K562 (cell line): ENCODE measurements around the gene RALA. TPM values are rescaled to one million over a fixed set of nuclear protein-coding genes. Genes with fewer than 3 reads are reported as not detected.

Experiments
- DDX20 ChIP-seq: fragments of 450-650 bp; IDR thresholded peaks from 2 replicates; pipeline ENCODE4 v1.6.1; 2016; ENCODE audit warnings: missing genetic modification characterization, low read depth, mild to moderate bottlenecking, missing compliant biosample characterization, moderate library complexity
- EP300 ChIP-seq: IDR thresholded peaks from 2 replicates; pipeline ENCODE4 v1.6.1; 2012; ENCODE audit warnings: low read length, improper control_type of control experiment
- PREB ChIP-seq: sonication (generic); formaldehyde crosslinking; IDR thresholded peaks from 2 replicates; pipeline ENCODE4 v1.8.1; 2023; ENCODE audit warnings: mild to moderate bottlenecking, missing genetic modification reagents
- ZBTB43 ChIP-seq: sonication (generic); formaldehyde crosslinking; IDR thresholded peaks from 2 replicates; pipeline ENCODE4 v1.8.0; 2023; ENCODE audit warnings: mild to moderate bottlenecking, missing genetic modification reagents
- ZEB2 ChIP-seq: fragments of 450-650 bp; IDR thresholded peaks from 2 replicates; pipeline ENCODE4 v1.6.1; 2016
- ZNF696 ChIP-seq: fragments of 250-450 bp; sonication (Bioruptor Pico); conservative IDR thresholded peaks from 2 replicates; pipeline ENCODE4 v1.4.0; 2020; ENCODE audit warnings: mild to moderate bottlenecking, moderate library complexity
- polyA plus RNA-seq, 8 experiments: library from polyadenylated mRNA; depleted of rRNA in 4 of 8; stranded (reverse) in 5 of 8; unstranded in 3 of 8; fragments of >200 nt; fragmentation: Nextera tagmentation in 2 of 8; fragmentation: Illumina TruSeq in 1 of 8; extraction: Ambion mirVana in 2 of 8; extraction: Trizol in 1 of 8; gene quantifications; 2 replicates each; pipeline versions ENCODE4 v1.2.1 to v1.2.3, GENCODE V29; 2011 to 2014; ENCODE audit warnings: inconsistent platforms in 1 of 8, missing spikeins in 1 of 8
- total RNA-seq, 7 experiments: library from RNA; depleted of rRNA in 6 of 7; stranded (reverse); fragments of >200 nt in 6 of 7; fragmentation: Illumina TruSeq in 2 of 7; extraction: Trizol in 2 of 7; gene quantifications; 2 replicates each; pipeline versions ENCODE4 v1.2.1 to v1.2.3, GENCODE V29; 2011 to 2021; ENCODE audit warnings: low replicate concordance in 1 of 7
- TF ChIP-seq, protein P1 (sequence below): sonication (generic); formaldehyde crosslinking; IDR thresholded peaks from 2 replicates; pipeline ENCODE4 v1.8.0; 2023; ENCODE audit warnings: mild to moderate bottlenecking, missing genetic modification reagents
- TF ChIP-seq, protein P2 (sequence below): sonication (generic); formaldehyde crosslinking; IDR thresholded peaks from 2 replicates; pipeline ENCODE4 v1.8.0; 2022; ENCODE audit warnings: mild to moderate bottlenecking, missing genetic modification reagents
- TF ChIP-seq, protein P3 (sequence below): fragments of 450-650 bp; IDR thresholded peaks from one replicate; pipeline ENCODE4 v1.6.1; 2018; ENCODE audit warnings: mild to moderate bottlenecking, moderate library complexity; ENCODE audit not compliant: partially characterized antibody
- TF ChIP-seq, protein P4 (sequence below): fragments of 450-650 bp; formaldehyde crosslinking; IDR thresholded peaks from 2 replicates; pipeline ENCODE4 v1.4.0; 2020; ENCODE audit warnings: mild to moderate bottlenecking, moderate library complexity

The RALA gene
- total and polyA plus RNA-seq, 9 of the 15 experiments (the other 6 are each of a cell fraction or from before 2014, with no cell fraction given), result 7.2 to 28.0 (median 25.7) TPM

GRCh38 chr7:39741942-39742623, 118.7 kb downstream of the RALA start (continued):
- TF ChIP-seq, protein P1, sequence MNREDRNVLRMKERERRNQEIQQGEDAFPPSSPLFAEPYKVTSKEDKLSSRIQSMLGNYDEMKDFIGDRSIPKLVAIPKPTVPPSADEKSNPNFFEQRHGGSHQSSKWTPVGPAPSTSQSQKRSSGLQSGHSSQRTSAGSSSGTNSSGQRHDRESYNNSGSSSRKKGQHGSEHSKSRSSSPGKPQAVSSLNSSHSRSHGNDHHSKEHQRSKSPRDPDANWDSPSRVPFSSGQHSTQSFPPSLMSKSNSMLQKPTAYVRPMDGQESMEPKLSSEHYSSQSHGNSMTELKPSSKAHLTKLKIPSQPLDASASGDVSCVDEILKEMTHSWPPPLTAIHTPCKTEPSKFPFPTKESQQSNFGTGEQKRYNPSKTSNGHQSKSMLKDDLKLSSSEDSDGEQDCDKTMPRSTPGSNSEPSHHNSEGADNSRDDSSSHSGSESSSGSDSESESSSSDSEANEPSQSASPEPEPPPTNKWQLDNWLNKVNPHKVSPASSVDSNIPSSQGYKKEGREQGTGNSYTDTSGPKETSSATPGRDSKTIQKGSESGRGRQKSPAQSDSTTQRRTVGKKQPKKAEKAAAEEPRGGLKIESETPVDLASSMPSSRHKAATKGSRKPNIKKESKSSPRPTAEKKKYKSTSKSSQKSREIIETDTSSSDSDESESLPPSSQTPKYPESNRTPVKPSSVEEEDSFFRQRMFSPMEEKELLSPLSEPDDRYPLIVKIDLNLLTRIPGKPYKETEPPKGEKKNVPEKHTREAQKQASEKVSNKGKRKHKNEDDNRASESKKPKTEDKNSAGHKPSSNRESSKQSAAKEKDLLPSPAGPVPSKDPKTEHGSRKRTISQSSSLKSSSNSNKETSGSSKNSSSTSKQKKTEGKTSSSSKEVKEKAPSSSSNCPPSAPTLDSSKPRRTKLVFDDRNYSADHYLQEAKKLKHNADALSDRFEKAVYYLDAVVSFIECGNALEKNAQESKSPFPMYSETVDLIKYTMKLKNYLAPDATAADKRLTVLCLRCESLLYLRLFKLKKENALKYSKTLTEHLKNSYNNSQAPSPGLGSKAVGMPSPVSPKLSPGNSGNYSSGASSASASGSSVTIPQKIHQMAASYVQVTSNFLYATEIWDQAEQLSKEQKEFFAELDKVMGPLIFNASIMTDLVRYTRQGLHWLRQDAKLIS, result no peak
- no peak for TF ChIP-seq ZEB2
- TF ChIP-seq, protein P2, sequence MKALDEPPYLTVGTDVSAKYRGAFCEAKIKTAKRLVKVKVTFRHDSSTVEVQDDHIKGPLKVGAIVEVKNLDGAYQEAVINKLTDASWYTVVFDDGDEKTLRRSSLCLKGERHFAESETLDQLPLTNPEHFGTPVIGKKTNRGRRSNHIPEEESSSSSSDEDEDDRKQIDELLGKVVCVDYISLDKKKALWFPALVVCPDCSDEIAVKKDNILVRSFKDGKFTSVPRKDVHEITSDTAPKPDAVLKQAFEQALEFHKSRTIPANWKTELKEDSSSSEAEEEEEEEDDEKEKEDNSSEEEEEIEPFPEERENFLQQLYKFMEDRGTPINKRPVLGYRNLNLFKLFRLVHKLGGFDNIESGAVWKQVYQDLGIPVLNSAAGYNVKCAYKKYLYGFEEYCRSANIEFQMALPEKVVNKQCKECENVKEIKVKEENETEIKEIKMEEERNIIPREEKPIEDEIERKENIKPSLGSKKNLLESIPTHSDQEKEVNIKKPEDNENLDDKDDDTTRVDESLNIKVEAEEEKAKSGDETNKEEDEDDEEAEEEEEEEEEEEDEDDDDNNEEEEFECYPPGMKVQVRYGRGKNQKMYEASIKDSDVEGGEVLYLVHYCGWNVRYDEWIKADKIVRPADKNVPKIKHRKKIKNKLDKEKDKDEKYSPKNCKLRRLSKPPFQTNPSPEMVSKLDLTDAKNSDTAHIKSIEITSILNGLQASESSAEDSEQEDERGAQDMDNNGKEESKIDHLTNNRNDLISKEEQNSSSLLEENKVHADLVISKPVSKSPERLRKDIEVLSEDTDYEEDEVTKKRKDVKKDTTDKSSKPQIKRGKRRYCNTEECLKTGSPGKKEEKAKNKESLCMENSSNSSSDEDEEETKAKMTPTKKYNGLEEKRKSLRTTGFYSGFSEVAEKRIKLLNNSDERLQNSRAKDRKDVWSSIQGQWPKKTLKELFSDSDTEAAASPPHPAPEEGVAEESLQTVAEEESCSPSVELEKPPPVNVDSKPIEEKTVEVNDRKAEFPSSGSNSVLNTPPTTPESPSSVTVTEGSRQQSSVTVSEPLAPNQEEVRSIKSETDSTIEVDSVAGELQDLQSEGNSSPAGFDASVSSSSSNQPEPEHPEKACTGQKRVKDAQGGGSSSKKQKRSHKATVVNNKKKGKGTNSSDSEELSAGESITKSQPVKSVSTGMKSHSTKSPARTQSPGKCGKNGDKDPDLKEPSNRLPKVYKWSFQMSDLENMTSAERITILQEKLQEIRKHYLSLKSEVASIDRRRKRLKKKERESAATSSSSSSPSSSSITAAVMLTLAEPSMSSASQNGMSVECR (CRISPR knock-in tag), result no peak
- TF ChIP-seq ZNF696 (CRISPR knock-in tag), result no peak
- TF ChIP-seq, protein P3, sequence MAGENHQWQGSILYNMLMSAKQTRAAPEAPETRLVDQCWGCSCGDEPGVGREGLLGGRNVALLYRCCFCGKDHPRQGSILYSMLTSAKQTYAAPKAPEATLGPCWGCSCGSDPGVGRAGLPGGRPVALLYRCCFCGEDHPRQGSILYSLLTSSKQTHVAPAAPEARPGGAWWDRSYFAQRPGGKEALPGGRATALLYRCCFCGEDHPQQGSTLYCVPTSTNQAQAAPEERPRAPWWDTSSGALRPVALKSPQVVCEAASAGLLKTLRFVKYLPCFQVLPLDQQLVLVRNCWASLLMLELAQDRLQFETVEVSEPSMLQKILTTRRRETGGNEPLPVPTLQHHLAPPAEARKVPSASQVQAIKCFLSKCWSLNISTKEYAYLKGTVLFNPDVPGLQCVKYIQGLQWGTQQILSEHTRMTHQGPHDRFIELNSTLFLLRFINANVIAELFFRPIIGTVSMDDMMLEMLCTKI, result no peak
- TF ChIP-seq, protein P4, sequence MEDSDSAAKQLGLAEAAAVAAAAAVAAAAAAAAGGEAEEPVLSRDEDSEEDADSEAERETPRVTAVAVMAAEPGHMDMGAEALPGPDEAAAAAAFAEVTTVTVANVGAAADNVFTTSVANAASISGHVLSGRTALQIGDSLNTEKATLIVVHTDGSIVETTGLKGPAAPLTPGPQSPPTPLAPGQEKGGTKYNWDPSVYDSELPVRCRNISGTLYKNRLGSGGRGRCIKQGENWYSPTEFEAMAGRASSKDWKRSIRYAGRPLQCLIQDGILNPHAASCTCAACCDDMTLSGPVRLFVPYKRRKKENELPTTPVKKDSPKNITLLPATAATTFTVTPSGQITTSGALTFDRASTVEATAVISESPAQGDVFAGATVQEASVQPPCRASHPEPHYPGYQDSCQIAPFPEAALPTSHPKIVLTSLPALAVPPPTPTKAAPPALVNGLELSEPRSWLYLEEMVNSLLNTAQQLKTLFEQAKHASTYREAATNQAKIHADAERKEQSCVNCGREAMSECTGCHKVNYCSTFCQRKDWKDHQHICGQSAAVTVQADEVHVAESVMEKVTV (CRISPR knock-in tag), result peak; percentile 51; the same call in 1 of the 2 replicates
- TF ChIP-seq ZBTB43 (CRISPR knock-in tag), result no peak
- TF ChIP-seq EP300, result no peak
- TF ChIP-seq PREB (CRISPR knock-in tag), result 0 out of 2 replicates have a peak, but pooled peaks have one; percentile 54
- TF ChIP-seq DDX20, result no peak
